WERI-Rb-1 (cell line): ENCODE data around the gene LMTK3.
A peak's percentile ranks its signal among the peaks of the same experiment; 100 is the strongest.

Source experiments
- DNase-seq: peaks from one replicate; pipeline ENCODE4 v3.0.0-alpha.2; 2020
- H3K27ac ChIP-seq: fragments of 250-450 bp; sonication (Bioruptor Pico); 2 replicates; pipeline ENCODE4 v1.5.1; 2020; ENCODE audit warnings: mild to moderate bottlenecking, moderate library complexity
- H3K27me3 ChIP-seq: fragments of 250-450 bp; sonication (Bioruptor Pico); 2 replicates; pipeline ENCODE4 v1.5.1; 2021; ENCODE audit warnings: mild to moderate bottlenecking, low read depth, moderate library complexity; ENCODE audit not compliant: insufficient read depth, severe bottlenecking
- H3K36me3 ChIP-seq: fragments of 250-450 bp; sonication (Bioruptor Pico); 2 replicates; pipeline ENCODE4 v1.5.1; 2020; ENCODE audit warnings: mild to moderate bottlenecking, moderate library complexity
- H3K4me3 ChIP-seq: 2 replicates; pipeline ENCODE4 v1.5.1; 2011; ENCODE audit warnings: low read depth, mild to moderate bottlenecking, control low read depth, low read length
- H3K9me3 ChIP-seq: fragments of 250-450 bp; sonication (Bioruptor Pico); 2 replicates; pipeline ENCODE4 v1.5.1; 2021; ENCODE audit warnings: mild to moderate bottlenecking, moderate library complexity; ENCODE audit not compliant: severe bottlenecking
- TF ChIP-seq, protein P1 (sequence below): IDR thresholded peaks from 2 replicates; pipeline ENCODE4 v1.5.1; 2011; ENCODE audit warnings: low read depth, mild to moderate bottlenecking, control low read depth, inconsistent platforms, low read length

Gene LMTK3

DNA sequence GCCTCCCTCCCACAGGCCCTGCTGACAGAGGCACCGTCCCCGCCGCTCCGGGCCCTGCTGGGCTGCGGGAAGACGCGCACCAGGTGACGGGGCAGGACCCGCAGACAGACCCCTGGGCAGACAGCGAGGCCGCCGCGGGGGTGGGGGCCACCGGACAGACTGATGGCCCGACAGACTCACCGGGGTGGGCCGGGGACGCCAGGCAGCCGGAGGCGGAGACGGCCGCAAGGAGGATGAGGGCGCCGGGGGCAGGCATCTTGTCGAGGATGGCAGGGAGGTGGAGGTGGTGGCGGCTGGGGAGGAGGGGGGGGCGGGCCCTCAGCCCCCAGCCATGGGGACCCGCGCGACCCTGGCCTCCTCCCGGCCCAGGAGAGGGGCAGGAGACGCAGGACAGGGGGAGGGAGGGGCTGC, 309 bp downstream of the LMTK3 start:
- H3K9me3 ChIP-seq, result no peaks in the 10 kb centered on the region
- peak overlapping the region; percentile 35 for H3K4me3 ChIP-seq
- TF ChIP-seq, protein P1, sequence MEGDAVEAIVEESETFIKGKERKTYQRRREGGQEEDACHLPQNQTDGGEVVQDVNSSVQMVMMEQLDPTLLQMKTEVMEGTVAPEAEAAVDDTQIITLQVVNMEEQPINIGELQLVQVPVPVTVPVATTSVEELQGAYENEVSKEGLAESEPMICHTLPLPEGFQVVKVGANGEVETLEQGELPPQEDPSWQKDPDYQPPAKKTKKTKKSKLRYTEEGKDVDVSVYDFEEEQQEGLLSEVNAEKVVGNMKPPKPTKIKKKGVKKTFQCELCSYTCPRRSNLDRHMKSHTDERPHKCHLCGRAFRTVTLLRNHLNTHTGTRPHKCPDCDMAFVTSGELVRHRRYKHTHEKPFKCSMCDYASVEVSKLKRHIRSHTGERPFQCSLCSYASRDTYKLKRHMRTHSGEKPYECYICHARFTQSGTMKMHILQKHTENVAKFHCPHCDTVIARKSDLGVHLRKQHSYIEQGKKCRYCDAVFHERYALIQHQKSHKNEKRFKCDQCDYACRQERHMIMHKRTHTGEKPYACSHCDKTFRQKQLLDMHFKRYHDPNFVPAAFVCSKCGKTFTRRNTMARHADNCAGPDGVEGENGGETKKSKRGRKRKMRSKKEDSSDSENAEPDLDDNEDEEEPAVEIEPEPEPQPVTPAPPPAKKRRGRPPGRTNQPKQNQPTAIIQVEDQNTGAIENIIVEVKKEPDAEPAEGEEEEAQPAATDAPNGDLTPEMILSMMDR, result no peak

DNA sequence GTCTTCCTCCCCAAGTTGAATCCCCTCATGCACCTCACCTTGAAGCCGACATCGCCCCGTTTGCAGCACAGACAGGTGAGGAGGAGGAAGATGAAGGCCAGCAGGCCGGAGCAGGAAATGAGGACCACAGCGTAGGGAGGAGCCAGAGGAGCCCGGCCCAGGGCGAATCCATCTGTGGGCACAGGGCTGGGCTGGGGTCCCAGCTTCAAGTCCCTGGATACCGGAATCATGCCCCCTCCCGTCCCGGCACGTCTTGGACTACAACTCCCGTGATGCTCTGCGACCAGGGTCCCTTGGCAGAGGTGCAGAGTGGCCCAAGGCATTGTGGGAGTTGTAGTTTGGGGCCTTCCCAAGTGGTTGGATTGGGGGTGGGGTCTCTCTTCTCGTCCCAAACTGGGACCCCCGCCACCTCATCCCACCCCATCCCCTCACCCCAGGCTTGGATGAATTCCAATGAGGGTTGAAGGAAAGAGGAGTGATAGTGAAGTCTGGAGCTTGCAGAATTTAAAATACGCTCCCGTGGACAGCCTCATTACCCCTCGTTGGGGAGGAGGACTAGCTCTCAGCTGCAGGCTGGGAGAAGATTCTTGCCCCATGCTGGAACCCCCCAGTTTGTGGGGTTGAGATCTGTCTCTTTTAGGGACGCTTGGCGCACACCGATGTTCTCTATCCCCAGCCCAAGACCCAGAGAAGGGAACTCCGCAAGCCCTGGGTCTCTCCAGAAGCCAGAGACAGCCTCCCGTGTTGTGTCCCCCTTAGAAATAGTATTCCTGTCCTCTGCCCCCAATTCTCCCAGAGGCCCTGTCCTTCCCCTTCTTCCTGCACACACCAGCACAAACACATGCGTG, 990 bp downstream of the LMTK3 start:
- peak; percentile 71 for DNase-seq
- no peaks in the 10 kb centered on the region for H3K27me3 ChIP-seq
- TF ChIP-seq, protein P1, result no peak
- H3K36me3 ChIP-seq, result no peaks in the 10 kb centered on the region
- H3K4me3 ChIP-seq, result peak overlapping the region; percentile 46
- no peaks in the 10 kb centered on the region for H3K9me3 ChIP-seq
- H3K27ac ChIP-seq, result no peak overlapping the region

More for the DNA sequence above, 309 bp downstream of the LMTK3 start:
- no peak for DNase-seq
- H3K27ac ChIP-seq, result no peak overlapping the region
- H3K27me3 ChIP-seq, result no peaks in the 10 kb centered on the region
- no peaks in the 10 kb centered on the region for H3K36me3 ChIP-seq

DNA sequence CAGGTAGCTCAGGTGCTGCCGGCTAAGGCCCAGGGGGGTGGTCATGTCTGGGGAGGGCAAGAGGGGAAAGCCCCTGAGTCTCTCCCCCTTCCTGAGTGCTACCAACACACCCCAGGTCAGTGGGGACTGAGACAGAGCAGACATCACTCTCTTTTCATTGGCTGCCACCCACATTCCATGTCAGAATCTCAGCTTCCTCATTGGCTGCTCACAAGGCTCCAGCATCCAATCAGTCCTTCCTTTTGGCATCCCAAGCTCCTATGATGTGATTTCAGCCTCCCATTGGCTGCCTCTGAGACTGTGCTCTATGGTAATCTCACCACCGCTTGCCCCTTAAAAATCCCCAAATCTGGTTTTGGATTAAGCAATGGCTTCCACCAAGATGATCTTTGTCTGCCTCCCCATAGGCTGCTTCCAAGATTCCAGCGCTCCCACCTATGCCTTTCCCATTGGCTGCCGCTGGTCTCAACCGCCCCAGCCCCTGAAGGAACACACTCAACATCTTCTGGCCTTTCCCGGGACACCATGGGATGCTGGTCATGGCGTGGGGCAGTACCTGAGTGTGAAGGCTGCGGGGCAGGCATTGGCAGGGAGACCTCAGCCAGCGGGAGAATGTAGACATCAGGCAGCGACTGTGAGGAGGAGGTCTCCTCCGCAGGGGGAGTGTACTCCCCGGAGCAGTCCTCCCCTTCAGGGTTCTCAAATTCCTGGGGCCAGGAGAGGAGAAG, 2.0 kb downstream of the LMTK3 start:
- Histone ChIP-seq H3K9me3 (no peaks in the 10 kb centered on the region), H3K36me3 (no peaks in the 10 kb centered on the region), H3K4me3 (no peak overlapping the region), H3K27ac (no peak overlapping the region), H3K27me3 (no peaks in the 10 kb centered on the region)
- TF ChIP-seq, protein P1, result no peak
- no peak for DNase-seq

DNA sequence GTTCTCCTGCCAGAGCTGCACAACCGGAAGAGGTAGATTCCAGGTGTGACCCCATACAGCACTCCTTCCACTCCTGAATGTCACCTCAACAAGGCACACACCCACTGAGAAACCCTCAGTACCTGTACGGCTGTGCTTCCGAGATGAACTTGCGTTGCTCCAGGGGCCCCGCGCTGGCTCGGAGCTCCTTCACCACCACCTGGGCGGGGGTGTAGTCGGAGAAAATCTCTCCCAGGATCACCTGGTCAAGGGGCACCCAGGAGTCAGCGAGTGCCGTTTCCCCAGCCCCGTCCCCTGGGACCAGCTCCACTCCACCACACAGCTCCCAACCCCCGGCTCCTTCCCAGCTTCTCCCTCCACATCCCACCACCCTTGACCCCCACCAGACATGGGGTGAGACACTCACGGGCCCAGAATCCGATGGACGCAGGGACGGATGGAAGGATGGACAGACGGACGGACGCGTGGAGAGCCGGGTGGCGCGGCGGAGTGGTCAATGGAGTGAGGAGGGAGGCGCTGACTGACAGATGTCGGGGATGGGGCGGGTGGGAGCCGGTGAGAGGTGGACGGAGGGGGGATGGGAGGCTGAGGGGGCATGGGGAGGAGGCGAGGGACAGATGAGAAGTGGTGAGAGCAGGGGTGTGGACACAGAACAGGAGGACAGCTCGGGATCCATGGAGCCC, 2.8 kb downstream of the LMTK3 start:
- DNase-seq, result no peak
- Histone ChIP-seq H3K4me3 (no peak overlapping the region), H3K36me3 (no peaks in the 10 kb centered on the region), H3K27me3 (no peaks in the 10 kb centered on the region), H3K27ac (no peak overlapping the region), H3K9me3 (no peaks in the 10 kb centered on the region)
- TF ChIP-seq, protein P1, result no peak

DNA sequence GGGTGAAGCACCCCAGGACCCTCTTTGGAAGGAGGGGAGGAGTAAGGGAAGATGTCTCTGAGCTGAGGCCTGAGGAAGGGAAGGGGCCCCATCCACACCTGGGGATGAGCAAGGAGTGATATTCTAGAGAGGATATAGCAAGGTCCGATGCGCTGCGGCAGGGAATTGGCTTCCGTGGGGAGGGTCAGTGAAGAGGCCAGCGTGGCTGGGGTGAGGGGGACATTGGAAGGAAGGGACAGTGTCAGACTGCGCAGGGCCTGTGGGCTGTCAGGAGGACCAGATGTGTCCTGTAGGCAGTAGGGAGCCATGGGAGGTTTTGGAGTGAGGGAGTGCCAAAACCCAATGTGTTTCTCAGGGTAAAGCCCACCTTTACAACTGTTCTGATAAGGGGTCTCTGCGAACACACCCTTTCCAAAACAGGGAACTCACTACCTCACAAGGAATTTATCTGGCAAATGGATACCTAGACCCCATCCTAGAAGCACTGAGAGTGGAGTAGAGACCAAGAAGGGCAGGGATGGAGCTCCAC, 3.7 kb downstream of the LMTK3 start:
- Histone ChIP-seq H3K36me3 (no peaks in the 10 kb centered on the region), H3K4me3 (no peak overlapping the region), H3K27me3 (no peaks in the 10 kb centered on the region), H3K27ac (no peak overlapping the region), H3K9me3 (no peaks in the 10 kb centered on the region)
- DNase-seq, result no peak
- TF ChIP-seq, protein P1, result no peak
